ENCODE data around the gene OTOR.

OTOR gene

DNA sequence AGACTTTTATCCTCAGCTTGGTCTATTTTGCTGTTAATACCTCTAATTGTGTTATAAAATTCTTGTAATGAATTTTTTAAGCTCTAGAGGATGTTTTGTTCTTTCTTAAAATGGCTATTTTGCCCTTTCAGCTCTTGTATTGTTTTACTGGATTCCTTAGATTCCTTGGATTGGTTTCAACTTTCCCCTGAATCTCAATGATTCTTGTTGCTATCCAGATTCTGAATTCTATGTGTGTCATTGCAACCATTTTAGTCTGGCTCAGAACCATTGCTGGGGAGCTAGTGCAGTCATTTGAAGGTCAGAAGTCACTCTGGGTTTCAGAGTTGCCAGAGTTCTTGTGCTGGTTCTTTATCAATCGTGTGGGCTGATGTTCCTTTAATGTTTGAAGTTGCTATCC is 37.1 kb downstream of the OTOR start:
- no peak for DNase-seq (ENCODE audit: extremely low read depth, low read depth)
- TF ChIP-seq, protein P1, sequence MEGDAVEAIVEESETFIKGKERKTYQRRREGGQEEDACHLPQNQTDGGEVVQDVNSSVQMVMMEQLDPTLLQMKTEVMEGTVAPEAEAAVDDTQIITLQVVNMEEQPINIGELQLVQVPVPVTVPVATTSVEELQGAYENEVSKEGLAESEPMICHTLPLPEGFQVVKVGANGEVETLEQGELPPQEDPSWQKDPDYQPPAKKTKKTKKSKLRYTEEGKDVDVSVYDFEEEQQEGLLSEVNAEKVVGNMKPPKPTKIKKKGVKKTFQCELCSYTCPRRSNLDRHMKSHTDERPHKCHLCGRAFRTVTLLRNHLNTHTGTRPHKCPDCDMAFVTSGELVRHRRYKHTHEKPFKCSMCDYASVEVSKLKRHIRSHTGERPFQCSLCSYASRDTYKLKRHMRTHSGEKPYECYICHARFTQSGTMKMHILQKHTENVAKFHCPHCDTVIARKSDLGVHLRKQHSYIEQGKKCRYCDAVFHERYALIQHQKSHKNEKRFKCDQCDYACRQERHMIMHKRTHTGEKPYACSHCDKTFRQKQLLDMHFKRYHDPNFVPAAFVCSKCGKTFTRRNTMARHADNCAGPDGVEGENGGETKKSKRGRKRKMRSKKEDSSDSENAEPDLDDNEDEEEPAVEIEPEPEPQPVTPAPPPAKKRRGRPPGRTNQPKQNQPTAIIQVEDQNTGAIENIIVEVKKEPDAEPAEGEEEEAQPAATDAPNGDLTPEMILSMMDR (IDR thresholded peaks at IDR 0.05; ENCODE audit: low read depth, low read length), result no peak
